Measurements from ENCODE around the gene GRAMD2B.

DNA sequence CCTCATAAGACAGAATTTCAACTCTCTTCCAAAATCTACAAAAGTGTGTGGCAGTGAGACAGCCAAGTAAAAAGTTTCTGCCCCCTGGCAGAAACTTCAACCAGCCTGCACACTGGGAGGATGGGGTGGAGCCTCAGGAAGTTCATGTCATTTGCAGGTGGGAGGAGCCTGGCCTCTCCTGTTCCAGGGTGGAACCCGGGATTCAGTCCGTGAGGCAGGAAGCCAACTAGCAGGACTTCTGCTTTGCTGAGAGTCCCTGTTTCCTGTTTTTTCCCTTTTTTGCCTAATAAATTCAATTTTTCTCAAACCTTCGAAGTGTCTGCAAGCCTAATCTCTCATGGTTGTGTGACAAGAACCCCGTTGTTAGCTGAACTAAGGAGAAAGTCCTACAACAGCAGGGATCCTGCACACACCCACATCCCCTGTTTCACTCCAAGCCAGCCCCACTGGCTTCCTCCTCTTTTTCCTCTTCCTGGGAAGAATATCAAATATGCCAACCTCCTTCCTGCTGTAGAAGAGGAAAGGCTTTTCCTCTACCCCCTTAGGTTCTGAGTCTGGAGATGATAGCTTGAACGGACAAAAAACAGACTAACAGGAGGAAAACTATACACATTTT is 102.5 kb downstream of the GRAMD2B start:
- no peak for TF ChIP-seq ZNF664 (tag by site-specific recombination; IDR thresholded peaks at IDR 0.05)
- no peak for TF ChIP-seq KLF16 (tag by site-specific recombination; IDR thresholded peaks at IDR 0.05)
- no peak for TF ChIP-seq BCL11B (tag by site-specific recombination; IDR thresholded peaks at IDR 0.05; ENCODE audit: low read depth)
- TF ChIP-seq, protein P1, sequence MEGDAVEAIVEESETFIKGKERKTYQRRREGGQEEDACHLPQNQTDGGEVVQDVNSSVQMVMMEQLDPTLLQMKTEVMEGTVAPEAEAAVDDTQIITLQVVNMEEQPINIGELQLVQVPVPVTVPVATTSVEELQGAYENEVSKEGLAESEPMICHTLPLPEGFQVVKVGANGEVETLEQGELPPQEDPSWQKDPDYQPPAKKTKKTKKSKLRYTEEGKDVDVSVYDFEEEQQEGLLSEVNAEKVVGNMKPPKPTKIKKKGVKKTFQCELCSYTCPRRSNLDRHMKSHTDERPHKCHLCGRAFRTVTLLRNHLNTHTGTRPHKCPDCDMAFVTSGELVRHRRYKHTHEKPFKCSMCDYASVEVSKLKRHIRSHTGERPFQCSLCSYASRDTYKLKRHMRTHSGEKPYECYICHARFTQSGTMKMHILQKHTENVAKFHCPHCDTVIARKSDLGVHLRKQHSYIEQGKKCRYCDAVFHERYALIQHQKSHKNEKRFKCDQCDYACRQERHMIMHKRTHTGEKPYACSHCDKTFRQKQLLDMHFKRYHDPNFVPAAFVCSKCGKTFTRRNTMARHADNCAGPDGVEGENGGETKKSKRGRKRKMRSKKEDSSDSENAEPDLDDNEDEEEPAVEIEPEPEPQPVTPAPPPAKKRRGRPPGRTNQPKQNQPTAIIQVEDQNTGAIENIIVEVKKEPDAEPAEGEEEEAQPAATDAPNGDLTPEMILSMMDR (tag by site-specific recombination; IDR thresholded peaks at IDR 0.05) = no peak
- TF ChIP-seq, protein P2, sequence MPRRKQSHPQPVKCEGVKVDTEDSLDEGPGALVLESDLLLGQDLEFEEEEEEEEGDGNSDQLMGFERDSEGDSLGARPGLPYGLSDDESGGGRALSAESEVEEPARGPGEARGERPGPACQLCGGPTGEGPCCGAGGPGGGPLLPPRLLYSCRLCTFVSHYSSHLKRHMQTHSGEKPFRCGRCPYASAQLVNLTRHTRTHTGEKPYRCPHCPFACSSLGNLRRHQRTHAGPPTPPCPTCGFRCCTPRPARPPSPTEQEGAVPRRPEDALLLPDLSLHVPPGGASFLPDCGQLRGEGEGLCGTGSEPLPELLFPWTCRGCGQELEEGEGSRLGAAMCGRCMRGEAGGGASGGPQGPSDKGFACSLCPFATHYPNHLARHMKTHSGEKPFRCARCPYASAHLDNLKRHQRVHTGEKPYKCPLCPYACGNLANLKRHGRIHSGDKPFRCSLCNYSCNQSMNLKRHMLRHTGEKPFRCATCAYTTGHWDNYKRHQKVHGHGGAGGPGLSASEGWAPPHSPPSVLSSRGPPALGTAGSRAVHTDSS (tag by site-specific recombination; IDR thresholded peaks at IDR 0.05) = no peak
- no peak for TF ChIP-seq ZNF37A (tag by site-specific recombination; IDR thresholded peaks at IDR 0.05)
- TF ChIP-seq, protein P3, sequence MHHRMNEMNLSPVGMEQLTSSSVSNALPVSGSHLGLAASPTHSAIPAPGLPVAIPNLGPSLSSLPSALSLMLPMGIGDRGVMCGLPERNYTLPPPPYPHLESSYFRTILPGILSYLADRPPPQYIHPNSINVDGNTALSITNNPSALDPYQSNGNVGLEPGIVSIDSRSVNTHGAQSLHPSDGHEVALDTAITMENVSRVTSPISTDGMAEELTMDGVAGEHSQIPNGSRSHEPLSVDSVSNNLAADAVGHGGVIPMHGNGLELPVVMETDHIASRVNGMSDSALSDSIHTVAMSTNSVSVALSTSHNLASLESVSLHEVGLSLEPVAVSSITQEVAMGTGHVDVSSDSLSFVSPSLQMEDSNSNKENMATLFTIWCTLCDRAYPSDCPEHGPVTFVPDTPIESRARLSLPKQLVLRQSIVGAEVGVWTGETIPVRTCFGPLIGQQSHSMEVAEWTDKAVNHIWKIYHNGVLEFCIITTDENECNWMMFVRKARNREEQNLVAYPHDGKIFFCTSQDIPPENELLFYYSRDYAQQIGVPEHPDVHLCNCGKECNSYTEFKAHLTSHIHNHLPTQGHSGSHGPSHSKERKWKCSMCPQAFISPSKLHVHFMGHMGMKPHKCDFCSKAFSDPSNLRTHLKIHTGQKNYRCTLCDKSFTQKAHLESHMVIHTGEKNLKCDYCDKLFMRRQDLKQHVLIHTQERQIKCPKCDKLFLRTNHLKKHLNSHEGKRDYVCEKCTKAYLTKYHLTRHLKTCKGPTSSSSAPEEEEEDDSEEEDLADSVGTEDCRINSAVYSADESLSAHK (tag by site-specific recombination; IDR thresholded peaks at IDR 0.05) = no peak

Measured in HEK293 (cell line).